Measurements from ENCODE around the gene PAXX. TPM values are rescaled to one million over a fixed set of nuclear protein-coding genes. Genes with fewer than 3 reads are reported as not detected.
A peak's percentile ranks its signal among the peaks of the same experiment; 100 is the strongest.

Gene PAXX
- total RNA-seq, 1 donor from 2014 or later, result 51.2 TPM

DNA sequence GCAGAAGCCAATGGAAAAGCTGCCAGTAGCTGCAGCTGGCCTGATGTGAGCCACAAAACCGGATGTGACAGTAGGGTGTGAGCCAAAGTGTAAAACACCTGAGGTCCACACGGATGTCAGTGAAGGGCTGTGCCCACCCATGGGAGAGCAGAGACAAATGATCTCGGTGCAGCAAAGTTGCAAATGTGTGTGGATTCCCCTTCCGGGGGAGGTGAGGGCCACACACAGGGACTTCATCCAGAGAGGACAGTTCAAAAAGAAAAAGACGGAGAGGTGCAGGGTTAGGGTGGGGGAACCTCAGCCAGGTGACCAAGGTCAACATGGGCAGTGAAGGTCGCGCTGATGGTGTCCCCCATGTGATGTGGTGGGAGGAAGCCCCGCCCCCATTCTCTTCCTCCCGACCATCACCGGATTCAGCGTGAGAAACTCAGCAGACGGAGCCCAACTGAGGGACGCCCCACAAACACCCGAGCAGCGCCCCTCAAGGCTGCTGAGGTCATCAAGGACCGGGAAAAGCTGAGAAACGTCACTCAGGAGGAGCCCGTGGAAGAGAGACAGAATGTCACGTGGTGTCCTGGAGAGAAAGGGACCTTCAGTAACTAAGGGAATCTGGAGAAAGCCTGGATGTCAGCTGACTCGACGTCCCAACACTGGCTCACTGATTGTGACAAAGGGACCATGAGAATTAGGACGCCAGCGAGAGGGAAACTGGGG, 26.3 kb upstream of the PAXX start:
- no peak for DNase-seq (ENCODE audit: low spot score)

DNA sequence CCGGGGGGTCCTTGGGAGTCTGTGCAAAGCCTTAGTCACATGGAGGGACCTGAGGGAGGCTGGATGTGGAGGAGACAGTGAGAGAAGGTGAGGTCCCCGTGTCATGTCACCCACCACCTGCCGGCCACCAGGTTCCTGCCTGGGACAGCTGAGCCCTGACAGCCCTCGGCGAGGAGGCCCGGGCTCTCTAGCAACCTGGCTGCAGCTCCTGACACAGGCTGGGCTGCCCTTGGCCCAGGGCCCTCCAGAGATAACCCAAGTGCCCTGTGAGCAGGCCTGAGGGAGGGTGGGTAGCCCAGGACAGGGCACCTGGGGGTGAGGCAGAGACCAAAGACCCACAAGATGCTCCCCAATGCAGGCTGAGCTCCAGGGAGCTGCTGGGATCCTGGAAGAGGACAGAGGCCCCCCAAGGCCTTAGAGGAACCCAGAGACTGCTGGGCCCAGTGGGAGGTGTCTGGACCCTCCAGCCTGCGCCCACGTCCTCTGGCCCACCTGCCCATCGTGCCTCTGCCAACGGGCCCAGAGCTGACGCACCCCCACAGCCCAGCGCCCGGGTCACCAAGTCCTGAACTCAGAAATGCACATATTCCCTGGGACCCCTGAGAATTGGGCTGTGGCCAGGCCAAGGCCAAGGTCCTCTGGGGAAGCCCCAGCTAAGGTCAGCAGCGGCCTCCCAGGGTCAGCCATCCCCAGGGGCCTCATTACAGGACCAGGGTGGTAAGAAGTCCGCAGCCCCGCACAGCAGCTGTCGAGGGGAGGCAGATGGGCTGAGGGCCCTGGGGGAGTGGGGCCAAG, 23.7 kb upstream of the PAXX start:
- no peak for DNase-seq (ENCODE audit: low spot score)

DNA sequence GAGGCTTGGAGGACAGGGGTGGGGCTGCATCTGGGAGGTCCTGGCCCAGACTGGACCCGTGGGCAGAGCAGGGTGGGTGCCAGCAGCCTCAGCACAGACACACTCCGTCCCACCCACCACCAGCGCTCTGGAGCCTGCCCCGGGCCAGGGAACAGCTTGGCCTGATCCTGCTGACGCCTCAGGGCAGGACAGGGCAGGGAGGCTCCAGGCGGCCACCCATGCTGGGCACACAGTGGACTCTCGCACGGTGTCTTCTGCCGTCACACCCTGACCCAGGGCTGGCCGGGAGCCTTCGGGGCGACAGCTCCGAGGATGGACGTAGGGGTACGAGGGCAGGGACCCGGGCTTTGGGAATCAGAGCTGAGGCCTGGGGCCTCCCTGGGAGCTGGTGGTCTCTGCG, 23.1 kb upstream of the PAXX start:
- no peak for DNase-seq (ENCODE audit: low spot score)

DNA sequence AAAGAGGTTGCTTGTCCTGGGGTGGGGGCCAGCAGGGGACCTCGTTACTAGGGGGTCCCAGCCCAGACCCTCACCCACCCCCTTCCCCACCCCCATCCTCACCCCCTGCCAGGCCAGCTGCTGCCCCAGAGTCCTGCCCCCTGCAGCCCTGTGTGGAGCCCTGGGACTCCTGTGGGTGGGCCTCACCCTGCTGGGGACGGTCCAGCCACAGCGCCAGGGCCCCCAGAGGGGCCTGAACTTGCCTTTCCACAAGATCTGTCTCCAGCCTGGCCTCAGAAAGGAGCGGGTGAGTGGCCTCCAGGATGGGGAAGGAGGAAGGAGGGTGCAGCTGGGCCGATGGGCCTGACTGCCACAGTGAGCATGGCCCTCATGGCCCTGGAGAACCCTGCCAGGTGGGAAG, 22.4 kb upstream of the PAXX start:
- DNase-seq (ENCODE audit: low spot score), result no peak

DNA sequence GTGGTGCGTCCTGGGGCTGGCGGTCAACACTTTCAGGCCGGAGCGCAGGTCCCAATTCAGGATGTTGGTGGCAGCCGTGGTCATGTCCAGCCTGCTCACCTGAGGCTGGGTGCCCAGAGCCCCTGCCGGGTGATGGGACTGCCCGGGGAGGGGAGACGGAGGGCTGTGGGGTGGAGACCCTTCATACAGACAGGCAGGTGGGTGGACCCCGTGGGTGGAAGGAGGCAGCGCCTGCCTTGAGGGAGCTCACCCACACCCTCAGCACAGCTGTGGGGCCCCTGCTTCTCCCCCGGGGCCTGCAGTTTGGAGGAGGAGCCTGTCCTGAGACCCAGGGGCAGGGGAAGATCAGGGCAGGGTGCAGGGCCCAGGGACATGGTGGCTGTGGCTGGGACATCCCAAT, 21.9 kb upstream of the PAXX start:
- DNase-seq (ENCODE audit: low spot score), result no peak

DNA sequence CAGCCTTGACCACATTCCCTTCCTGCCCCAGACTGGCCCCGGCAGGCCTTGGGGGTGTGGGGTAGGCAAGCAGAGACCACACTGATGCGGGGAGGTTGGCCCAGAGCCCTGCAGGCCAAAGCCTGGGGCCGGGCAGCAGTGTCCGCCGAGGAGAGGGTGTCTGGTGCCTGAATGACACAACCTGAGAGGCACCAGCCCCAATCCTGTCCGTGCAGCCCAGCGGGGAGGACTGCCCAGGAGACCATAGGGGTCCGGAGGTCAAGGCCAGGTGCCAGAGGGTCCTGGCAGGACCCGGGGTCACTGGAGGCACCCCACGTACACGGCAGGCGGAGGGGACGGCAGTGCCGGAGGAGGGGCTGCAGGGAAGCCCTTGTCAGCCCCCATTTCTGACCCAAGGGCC, 20.5 kb upstream of the PAXX start:
- DNase-seq (ENCODE audit: low spot score), result no peak

DNA sequence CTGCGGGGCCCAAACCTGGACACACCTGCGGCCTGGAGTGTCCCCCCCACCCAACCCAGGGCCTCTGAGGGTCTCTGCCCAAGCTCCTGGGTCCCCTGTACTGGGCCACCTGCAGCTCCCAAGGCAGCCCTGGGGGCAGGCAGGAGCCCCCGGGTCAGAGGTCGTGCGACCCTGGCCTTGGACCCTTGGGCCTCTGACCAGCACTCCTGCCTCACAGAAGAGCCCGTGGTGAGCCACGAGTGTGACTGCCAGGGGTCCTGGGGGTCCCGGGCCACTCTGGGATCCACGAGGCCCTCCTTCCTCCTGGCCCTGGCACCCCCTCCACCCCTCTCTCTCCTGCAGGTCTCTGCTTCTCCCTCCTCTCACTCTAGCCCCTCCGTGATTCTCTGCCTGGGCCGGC, 19.9 kb upstream of the PAXX start:
- DNase-seq (ENCODE audit: low spot score), result no peak

DNA sequence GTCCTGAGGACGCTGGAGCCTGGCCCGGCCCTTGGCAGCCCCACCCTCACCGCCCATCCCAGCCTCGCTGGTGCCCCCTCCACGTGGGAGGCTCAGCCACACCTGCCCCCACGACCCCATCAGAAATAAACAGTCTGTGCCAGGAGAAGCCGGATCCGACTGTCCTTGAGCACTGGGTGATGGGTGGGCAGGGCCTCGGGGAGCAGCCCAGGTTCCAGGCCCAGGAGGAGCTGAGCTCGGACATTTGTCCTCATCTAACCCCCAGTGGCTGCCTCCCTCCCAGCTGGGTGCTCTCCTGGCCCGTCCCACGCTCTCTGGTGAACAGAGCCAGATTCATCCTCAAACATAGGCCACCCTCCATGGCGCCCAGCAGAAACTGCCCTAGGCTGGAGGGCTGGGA, 19.5 kb upstream of the PAXX start:
- no peak for DNase-seq (ENCODE audit: low spot score)

DNA sequence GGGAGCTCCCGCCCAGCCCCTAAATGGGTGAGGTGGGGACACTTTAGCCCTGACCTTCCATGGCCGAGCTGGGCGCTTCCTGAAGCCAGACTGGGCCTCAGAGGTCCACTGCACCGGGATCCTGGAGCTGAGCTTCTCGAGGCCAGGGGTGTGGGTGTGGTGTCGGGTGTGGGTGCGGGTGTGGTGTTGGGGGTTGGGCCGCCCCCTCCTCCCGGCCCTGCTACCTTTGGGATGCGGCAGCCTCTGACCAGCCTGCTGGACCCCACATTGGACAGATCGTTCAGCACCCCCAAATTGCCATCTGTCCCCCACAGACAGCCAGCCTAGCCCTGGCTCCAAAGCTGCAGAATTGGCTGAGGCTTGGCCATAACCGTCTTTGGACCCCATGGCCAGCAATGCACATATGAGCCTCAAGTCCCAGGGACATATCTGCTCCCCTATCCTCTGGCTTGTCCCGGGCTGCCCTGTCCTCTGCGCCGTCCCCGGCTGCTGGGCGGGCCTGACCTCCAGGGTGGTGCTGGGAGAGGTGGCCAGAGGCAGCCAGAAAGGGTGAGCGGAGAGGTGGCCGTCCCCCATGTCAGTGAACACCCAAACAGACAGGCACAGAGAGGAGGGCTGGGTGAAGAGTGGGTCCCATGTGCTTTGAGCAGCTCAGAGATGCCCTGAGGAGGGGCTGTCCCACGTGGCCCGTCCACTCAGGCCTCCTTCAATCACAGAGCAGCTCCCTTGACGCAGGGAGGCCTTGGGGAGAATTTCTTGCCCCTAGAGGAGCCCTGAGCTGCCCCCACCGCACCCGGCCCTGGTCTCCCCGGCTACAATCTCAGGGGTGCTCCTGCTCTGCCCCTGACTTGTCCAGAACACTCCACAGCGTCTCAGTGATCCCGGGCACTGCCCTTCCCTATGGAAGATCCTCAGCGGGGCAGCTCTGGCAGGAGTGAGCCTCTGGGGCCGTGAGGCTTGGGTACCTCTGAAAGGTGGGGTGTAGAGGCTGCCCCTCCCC, 18.3 kb upstream of the PAXX start:
- no peak for DNase-seq (ENCODE audit: low spot score)

DNA sequence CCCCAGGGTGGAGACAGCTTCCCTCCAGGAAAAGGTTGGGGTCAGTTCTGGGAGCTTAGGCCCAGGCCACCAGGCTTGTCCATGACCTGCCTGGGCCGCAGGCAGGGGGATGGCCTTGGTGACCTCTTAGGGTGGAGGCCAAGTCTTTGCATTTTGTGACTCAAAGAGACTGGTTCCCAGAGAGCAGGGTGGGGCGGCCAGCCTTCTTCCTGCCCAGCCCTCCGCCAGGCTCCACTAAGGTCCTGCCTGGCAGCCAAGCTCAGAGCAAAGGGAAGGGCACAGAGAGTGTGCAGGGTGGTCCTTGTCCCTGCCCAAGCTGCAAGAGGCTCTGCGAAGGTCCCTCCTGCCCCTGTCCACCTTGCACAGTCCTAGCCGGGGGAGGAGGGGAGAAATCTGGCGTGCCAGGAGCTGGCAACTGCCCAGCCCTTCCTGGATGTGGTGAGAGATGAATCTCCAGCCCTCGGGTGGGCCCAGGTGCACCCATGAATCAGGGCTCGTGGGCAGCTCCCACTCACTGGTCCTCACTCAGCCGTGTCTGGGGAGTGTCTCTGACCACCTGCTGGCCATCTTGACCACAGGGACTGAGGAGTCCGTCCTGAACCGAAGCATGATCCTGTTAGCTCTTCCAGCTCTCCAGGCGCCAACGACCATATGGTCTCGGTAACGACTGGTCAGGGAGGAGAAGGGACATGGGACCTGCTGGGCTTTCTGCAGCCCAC, 17.2 kb upstream of the PAXX start:
- no peak for DNase-seq (ENCODE audit: low spot score)

DNA sequence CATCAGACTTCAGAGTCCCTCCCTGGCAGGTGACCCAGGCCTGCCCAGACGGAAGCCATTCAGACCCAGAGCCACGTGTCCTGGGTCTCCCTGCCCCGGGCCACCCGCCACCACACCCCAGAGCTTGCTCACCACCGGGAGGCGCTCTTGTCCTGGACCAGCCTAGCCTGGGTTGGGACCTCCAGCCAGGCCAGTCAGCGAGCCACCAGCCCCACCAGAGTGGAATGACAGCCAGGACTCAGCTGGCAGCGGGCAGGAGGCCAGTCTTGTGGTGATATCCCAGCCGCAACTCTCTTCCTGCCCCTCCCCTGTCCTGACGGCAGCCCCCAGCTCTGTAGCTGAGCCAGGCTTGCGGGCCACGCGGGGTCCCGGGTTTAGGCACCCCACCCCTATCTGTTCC, 16.6 kb upstream of the PAXX start:
- no peak for DNase-seq (ENCODE audit: low spot score)

DNA sequence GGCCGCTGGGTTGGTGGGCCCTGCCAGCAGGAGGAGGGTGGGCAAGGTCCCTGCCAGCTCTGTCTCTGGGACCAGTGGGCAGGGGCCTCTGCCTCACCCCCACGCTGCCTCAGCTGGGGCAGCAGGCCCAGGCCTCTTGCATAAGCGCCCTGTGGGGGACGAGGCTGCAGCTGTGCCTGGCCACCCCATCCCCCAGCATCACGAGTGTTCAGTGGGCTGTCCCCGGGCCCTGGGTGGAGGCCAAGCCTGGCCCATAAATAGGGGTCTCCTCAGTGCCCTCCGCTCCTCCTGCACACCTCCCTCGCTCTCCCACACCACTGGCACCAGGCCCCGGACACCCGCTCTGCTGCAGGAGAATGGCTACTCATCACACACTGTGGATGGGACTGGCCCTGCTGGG, 15.0 kb upstream of the PAXX start, which contains the start of gene PTGDS:
TSS of gene PTGDS (plus strand) at position 282 of the 400 bp plus-strand sequence. CDS start at position 357, 75 bp downstream.
- peak; percentile 44 for DNase-seq (ENCODE audit: low spot score)

DNA sequence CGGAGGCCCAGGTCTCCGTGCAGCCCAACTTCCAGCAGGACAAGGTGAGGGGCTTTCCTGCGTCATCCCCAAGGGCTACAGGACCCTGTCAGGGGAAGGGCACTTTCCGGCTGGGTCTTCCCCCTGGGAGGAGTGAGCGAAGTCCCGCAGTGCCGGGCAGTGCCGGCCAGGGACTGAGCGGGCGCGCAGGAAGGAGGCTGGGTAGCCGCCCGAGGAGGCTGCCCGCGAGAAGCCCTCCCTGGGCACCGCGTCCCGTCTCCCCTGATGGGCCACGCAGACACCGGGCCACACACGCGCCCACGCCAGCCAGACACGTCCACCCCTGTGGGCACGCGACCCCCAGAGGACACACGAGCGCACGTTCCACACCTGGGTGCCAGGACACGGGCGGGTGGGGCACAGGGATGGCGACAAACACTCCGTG, 14.6 kb upstream of the PAXX start:
- DNase-seq (ENCODE audit: low spot score), result no peak

DNA sequence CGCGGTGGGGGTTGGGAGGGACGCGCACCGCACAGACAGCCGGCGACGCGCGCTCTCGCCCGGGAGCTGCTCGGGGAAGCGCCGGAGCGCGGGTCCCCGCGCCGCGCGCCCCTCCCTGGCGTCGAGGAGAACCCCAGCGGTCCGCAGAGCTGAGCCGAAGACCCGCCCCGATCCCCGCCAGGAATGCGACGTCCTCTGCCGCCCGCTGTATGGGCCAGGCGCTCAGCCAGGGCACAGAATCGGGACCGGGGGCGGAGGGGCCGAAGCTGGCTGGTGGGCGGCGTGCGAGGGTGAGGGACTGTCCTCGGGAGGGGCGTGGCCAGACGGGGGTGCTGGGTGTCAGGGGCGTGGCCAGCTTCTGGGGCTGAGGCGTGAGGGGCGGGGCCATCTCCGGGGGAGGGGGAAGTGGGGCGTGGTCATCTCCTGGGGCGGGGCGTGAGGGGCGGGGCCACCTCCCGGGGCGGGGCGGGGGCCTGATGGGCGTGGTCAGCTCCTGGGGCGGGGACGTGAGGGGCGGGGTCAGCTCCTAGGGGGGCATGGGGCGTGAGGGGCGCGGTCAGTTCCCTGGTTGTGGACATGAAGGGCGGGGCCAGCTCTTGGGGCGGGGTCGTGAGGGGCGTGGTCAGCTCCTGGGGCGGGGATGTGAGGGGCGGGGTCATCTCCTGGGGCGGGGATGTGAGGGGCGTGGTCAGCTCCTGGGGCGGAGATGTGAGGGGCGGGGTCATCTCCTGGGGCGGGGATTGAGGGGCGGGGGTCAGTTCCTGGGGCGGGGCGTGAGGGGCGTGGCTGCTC, 14.0 kb upstream of the PAXX start:
- peak; percentile 60 for DNase-seq (ENCODE audit: low spot score)

DNA sequence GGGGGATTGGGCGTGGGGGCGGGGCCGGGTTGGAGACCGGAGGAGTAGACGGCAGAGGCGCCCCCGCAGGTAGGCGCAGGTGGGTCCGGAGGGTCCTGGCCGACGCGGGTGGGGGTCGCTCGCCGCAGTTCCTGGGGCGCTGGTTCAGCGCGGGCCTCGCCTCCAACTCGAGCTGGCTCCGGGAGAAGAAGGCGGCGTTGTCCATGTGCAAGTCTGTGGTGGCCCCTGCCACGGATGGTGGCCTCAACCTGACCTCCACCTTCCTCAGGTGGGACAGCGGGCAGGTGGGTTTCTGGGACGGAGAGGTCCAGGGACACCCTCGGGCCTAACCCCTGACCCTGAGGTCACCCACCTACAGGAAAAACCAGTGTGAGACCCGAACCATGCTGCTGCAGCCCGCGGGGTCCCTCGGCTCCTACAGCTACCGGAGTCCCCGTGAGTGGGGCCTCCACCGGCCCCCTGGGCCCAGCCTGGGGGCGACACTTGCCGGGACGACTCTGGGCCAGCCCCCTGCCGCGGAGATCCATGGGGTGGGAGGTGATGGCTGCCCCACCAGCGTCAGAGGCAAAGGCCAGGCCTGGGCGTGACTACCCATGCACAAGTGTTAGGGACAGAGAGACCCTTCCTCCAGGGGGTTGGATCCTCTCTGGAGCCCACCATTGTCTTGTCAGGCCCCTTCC, 13.2 kb upstream of the PAXX start:
- DNase-seq (ENCODE audit: low spot score), result no peak

DNA sequence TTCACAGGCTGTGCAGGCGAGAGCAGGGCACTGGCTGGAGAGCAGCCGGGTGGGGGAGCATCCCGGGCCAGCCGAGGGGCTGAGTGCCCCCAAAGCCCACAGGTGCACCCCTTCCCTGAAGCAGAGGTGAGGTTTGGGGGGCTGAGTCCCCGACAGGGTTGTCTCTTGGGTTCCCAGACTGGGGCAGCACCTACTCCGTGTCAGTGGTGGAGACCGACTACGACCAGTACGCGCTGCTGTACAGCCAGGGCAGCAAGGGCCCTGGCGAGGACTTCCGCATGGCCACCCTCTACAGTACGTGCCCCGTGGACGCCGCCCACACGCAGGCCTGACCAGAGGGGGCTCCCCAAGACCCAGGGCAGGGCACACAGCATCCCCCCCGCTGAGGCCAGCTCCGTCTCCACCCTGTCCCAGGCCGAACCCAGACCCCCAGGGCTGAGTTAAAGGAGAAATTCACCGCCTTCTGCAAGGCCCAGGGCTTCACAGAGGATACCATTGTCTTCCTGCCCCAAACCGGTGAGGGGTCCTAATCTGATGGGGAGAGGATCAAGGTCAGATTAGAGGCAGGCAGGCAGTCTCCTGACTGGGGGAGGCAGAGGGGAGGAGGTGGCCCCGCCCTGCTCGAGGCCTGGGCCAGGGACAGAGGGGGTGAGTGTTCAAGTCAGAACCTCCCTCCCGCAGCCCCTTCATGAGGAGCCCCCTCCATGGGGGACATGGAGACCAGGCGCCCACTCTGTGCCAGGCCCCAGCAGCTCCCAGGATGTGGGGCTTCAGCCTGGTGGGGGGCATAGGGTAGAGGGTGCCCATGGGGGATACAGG, 12.2 kb upstream of the PAXX start:
- DNase-seq (ENCODE audit: low spot score), result no peak

DNA sequence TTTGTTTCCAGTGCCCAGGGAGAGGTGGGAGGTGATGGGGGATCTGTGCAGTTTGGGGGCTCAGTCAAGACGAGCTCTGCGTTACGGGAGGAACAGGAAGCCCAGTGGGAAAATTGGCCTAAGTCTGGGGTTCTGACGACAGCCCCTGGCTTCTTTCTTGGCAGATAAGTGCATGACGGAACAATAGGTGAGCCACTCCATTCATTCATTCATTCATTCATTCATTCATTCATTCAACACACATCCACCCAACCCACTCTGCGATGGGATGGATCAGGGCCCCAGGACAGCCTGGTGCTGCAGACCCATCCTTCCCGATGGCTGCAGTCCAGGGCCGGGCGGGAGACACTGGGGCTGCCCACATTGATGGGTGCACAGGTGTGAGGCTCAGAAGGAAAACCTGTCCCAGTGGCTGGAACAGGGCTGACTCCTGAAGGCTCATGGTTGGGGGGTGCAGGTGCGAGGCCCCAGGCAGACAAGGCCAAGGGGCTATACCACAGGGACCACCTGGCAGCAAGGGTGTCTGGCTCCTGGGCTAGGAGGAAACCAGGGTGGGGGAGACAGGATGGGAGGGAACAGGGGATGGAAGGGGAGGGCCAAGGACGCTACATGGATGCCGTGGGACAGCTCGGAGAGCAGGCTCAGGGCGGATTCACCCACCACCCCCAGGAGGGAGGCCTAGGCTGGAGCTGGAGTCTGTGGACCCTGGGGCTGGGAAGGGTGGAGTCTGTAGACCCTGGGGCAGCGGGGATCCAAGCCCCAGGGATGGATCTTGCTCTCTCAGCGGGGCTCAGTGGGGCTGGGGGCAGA, 11.3 kb upstream of the PAXX start:
- DNase-seq (ENCODE audit: low spot score), result no peak

DNA sequence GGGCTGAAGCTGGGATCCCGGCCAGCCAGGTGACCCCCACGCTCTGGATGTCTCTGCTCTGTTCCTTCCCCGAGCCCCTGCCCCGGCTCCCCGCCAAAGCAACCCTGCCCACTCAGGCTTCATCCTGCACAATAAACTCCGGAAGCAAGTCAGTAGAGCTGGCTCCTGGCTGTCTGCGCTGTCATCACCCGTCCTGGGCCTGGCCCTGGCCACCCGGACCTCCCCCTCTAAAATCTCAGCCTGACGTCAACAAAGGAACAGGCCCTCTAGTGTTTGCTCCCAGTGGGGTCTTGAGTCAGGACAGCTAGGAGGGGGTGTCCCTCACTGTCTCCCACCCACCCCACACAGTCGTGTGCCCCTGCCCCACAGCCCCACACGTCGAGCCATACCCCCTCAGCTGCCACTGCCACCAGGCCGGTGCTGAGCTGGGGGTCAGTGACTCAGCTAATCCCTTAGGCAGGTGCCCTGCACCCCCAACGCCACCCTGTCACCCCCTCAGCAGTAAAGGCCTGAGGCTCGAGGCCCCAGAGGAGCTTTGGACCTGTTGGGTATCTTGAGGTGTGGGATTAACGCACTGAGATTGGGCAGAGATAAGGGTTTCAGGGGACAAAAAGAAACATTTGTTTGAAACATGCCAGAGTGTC, 10.5 kb upstream of the PAXX start:
- no peak for DNase-seq (ENCODE audit: low spot score)
